Right ventricle myocardium superior (tissue), 1 donor: ENCODE measurements around the gene SLC39A11. TPM values are rescaled to one million over a fixed set of nuclear protein-coding genes. Genes with fewer than 3 reads are reported as not detected.
"Not testable (repeated sequence)": the region's sequence is repeated elsewhere in the genome, so short reads cannot be mapped to it uniquely, and the experiment has no call there.

Source experiments
- ATAC-seq: fragments of 200-7000 bp; cut with Tn5 transposase; one replicate; pipeline ENCODE4 v1.9.1; 2020; ENCODE audit warnings: mild to moderate bottlenecking; ENCODE audit not compliant: poor library complexity
- DNase-seq: peaks from one replicate; pipeline ENCODE4 v3.0.0-alpha.2; 2020
- intact Hi-C: fragments of 100-400 bp; cut with DNase I; formaldehyde crosslinking; loops from one replicate; pipeline ENCODE4 v1.11.2; 2022
- total RNA-seq: library from RNA; stranded (reverse); fragmentation: NEBNext Ultra II Directional; extraction: Animal tissue kit (Norgen Biotek cat#: 25700); gene quantifications from one replicate; pipeline ENCODE4 v1.2.1, GENCODE V29; 2021
- donor health status: DM: no; HTN: yes; CAD: no; lungs with severe emphysema.

Gene SLC39A11
- total RNA-seq, 1 donor from 2014 or later = 5.5 TPM

- intact Hi-C loops = no loop called here
- ATAC-seq (no peak), DNase-seq (no peak)
Measured at GRCh38 chr17:73089322-73090317, 2.9 kb downstream of the SLC39A11 start.

- ATAC-seq = no peak
- intact Hi-C loops = no loop called here
- no peak for DNase-seq
Measured at GRCh38 chr17:73088561-73088960, 3.9 kb downstream of the SLC39A11 start.

GRCh38 chr17:73083432-73083831 is 9.1 kb downstream of the SLC39A11 start:
- DNase-seq (no peak), ATAC-seq (no peak)
- intact Hi-C loops = no loop called here

- DNase-seq = no peak
- ATAC-seq = peak; percentile 46
- intact Hi-C loops = no loop called here
Measured at GRCh38 chr17:73074566-73074965, 17.9 kb downstream of the SLC39A11 start.

GRCh38 chr17:73072219-73072962 is 20.1 kb downstream of the SLC39A11 start:
- intact Hi-C loops = no loop called here
- DNase-seq = no peak
- ATAC-seq = no peak

GRCh38 chr17:73071066-73071999 is 21.2 kb downstream of the SLC39A11 start:
- ATAC-seq (peak; percentile 52), DNase-seq (no peak)
- intact Hi-C loops = no loop called here

- intact Hi-C loops = no loop called here
- no peak for ATAC-seq
- DNase-seq = no peak
Measured at GRCh38 chr17:73069841-73070240, 22.6 kb downstream of the SLC39A11 start.

- intact Hi-C loops = no loop called here
- DNase-seq (no peak), ATAC-seq (no peak)
Measured at GRCh38 chr17:73069164-73069770, 23.2 kb downstream of the SLC39A11 start.

- DNase-seq (no peak), ATAC-seq (no peak)
Measured at GRCh38 chr17:73068322-73069153, 23.9 kb downstream of the SLC39A11 start.

GRCh38 chr17:73067699-73068098 is 24.8 kb downstream of the SLC39A11 start:
- DNase-seq, ATAC-seq, intact Hi-C loops: not testable (repeated sequence)

More at GRCh38 chr17:73068322-73069153, 23.9 kb downstream of the SLC39A11 start:
- intact Hi-C loops = no loop called here

- ATAC-seq (no peak), DNase-seq (no peak)
- intact Hi-C loops = no loop called here
Measured at GRCh38 chr17:73067075-73067474, 25.4 kb downstream of the SLC39A11 start.

GRCh38 chr17:73066148-73066884 is 26.2 kb downstream of the SLC39A11 start:
- ATAC-seq (no peak), DNase-seq (no peak)
- intact Hi-C loops = no loop called here

GRCh38 chr17:73065376-73065775 is 27.1 kb downstream of the SLC39A11 start:
- intact Hi-C loops = no loop called here
- DNase-seq (no peak), ATAC-seq (no peak)

GRCh38 chr17:73064084-73064938 is 28.2 kb downstream of the SLC39A11 start:
- no peak for DNase-seq
- intact Hi-C loops = no loop called here
- ATAC-seq = peak; percentile 25

- intact Hi-C loops = no loop called here
- DNase-seq = no peak
- no peak for ATAC-seq
Measured at GRCh38 chr17:73062726-73063125, 29.8 kb downstream of the SLC39A11 start.

GRCh38 chr17:73061161-73061560 is 31.3 kb downstream of the SLC39A11 start:
- intact Hi-C loops = no loop called here
- DNase-seq (no peak), ATAC-seq (no peak)
